Ureter (tissue), 1 donor: Measurements from ENCODE around the gene MUSK. TPM values are rescaled to one million over a fixed set of nuclear protein-coding genes. Genes with fewer than 3 reads are reported as not detected.
"Not testable (repeated sequence)": the region's sequence is repeated elsewhere in the genome, so short reads cannot be mapped to it uniquely, and the experiment has no call there.

Source experiments
- DNase-seq: peaks from one replicate; pipeline ENCODE4 v3.0.0-alpha.2; 2020; ENCODE audit warnings: low spot score
- total RNA-seq: library from RNA; stranded (reverse); gene quantifications from one replicate; pipeline ENCODE4 v1.2.4, GENCODE V29; 2023
- donor health status: DM: yes; HTN: yes; CAD: no.

MUSK gene
- total RNA-seq, 1 donor from 2014 or later = not detected

GRCh38 chr9:110762783-110763182 is 94.2 kb downstream of the MUSK start:
- DNase-seq = no peak

DNA sequence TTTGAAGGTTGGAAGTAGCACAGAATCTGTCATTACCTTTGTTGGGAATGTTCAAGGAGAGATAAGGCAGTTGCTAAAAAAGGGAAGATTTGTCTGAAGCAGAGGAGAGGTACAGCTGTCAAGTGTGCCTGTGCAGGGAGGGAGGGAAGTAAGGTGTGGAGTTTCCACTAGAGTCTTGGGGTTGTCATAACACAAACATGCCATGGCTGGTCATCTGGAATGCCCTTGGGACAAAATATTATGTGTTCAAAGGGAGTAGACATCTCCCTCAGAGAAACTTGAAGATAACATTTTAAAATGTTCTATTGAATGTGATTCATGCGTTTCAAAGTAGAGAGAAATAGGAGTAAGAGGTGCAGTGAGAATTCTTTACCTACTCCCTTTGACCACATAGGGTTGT is 95.0 kb downstream of the MUSK start:
- DNase-seq = no peak

GRCh38 chr9:110764006-110764405 is 95.4 kb downstream of the MUSK start:
- no peak for DNase-seq

- DNase-seq = no peak
Observed at GRCh38 chr9:110765926-110766325, 97.3 kb downstream of the MUSK start.

DNA sequence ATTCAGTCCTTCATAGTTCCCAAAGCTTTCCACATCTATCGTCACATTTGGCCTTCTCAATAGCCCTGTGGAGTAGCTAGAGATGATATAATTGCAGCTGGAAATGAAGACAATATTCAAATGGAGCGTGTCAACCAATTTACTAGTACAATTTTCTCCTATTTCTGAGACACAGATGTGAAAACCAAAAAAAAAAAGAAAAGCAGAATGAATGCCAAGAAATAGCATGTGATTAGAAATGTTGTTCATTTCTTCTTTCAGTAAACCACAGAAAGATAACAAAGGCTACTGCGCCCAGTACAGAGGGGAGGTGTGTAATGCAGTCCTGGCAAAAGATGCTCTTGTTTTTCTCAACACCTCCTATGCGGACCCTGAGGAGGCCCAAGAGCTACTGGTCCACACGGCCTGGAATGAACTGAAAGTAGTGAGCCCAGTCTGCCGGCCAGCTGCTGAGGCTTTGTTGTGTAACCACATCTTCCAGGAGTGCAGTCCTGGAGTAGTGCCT is 99.0 kb downstream of the MUSK start:
- no peak for DNase-seq

GRCh38 chr9:110768886-110769285 is 100.3 kb downstream of the MUSK start:
- no peak for DNase-seq

DNA sequence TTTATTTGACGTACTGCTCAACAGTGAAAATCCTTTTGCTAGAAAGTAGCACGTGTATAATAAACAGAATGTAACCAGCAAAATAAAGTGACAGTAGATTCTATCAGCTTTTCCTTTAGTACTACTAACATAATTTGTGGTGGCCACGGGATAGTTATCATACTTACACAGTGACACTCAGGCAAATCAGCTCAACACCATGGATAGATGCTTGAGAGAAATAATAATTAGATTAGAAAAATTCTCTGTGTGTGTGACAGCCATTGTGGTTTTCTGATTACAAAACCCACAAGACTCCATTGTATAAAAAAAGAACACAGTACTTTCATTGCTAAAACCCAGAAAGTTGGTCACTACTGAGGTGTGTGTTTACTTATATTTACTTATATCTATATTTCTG is 101.1 kb downstream of the MUSK start:
- DNase-seq = no peak

DNA sequence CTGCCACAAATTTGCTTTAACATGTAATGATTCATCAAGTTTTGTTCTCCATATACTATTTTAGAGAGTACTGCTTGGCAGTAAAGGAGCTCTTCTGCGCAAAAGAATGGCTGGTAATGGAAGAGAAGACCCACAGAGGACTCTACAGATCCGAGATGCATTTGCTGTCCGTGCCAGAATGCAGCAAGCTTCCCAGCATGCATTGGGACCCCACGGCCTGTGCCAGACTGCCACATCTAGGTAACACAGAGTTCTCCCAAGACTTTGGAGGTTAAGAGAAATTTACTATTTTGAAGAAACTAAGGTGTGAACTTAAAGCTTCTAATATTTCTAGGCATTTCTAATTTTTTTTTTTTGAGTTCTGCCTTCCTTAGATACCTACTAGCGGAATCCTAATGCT is 107.1 kb downstream of the MUSK start:
- DNase-seq = no peak

- no peak for DNase-seq
Observed at GRCh38 chr9:110776221-110776620, 107.6 kb downstream of the MUSK start.

- DNase-seq = no peak
Observed at GRCh38 chr9:110777196-110777875, 108.7 kb downstream of the MUSK start.

DNA sequence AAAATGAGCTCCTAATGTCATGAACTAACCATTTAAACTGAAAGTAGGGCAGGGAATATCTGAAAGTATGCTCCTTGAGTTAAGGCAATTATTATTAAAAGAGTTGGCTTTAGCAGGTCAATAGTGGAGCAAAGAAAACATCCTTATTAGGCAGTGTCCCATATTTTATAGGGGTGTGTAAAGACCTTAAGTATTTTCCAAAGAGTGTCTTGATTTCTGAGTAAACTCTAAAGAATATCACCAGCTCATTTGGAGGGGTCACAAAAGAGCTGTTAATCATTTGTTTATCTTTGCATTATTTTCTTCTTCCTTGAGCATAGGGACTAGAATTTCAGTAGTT is 109.3 kb downstream of the MUSK start:
- no peak for DNase-seq

- DNase-seq = no peak
Observed at GRCh38 chr9:110782701-110783100, 114.1 kb downstream of the MUSK start.

DNA sequence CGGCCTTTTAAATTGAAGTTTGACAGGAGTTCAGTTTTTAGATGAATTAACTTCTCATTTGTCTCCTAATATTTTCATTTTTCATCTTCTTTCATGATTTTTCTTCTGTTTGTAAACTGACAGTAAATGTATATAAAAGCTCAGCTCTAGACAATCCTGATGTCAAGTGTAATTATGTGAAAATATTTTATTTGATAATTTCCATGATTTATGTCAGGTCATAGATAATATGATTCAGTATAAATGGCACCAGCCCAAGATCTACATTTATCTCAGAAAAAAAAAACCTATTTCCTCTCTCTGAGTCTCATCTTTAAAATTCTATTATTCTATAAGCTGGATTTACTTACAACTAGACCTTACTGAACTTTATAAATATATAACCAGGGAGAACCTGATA is 115.7 kb downstream of the MUSK start:
- no peak for DNase-seq

DNA sequence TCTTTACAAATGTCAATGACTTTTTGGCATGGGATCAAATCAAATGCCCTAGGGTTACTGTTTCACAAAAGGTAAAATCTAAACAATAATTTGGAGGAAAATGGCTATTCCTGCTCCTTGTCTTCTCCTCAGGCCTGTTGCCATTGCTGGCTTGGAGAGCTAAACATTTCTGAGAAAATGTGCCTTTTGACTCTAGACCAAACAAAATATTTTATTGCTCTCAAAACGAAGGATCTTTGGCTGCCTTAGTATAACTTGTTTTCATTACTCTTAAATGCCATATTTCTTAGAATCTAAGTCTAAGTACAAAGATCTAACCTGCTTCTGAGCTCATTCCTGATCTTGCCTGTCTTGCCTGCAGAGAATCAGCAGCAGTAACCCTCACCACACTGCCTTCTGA is 116.6 kb downstream of the MUSK start:
- DNase-seq = no peak

DNA sequence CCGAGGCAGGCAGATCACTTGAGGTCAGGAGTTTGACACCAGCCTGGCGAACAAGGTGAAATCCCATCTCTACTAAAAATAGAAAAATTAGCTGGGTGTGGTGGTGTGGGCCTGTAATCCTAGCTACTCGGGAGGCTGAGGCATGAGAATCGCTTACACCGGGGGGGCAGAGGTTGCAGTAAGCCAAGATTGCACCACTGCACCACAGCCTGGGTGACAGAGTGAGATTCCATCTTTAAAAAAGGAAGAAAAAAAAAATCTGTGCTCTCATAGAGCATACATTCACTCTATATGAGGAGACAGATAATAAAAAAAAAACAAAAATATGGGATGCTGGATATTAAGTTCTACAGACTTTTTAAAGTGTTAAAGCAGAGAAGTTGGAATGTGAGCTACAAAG is 119.8 kb downstream of the MUSK start:
- DNase-seq = not testable (repeated sequence)

- no peak for DNase-seq
Observed at GRCh38 chr9:110788871-110789270, 120.3 kb downstream of the MUSK start.

DNA sequence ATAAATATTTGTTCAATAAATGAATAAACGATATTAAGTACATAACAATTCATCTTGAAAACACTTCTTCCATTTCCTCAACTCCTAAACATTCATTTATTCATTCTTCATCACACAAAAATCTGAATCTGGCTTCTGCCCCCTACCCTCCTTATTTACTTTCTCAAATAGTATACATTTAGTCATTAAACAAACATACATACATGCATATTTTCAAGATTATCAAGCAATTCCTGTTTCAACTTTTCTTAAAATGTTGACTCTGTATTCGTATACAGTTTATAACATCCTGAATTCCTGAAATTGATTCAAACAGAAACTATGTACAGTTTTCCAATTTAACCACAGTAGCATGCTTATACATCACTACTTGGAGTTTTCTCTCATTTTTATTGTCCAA is 129.0 kb downstream of the MUSK start:
- DNase-seq = no peak

DNA sequence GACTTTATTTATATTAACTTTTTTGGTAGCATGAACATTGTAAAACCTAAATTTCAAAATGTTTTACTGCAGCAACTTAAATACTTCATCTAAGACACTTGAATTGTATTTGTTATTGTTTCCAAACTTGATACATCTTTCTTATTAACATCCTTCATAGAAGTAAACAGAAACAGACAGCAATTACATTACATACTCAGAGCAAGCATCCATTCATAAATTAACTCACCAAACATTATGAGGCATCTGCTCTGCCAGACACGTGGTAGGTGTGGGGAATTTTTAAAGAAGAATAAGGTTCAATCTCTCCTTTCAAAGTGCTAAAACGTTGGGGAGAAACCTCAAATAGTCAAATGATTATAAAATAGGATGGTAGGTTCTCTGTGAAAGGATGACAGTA is 130.8 kb downstream of the MUSK start:
- no peak for DNase-seq

GRCh38 chr9:110801426-110801825 is 132.8 kb downstream of the MUSK start:
- DNase-seq = no peak

GRCh38 chr9:110802416-110803035 is 133.9 kb downstream of the MUSK start:
- DNase-seq = no peak

- DNase-seq = no peak
Observed at GRCh38 chr9:110807956-110808598, 139.5 kb downstream of the MUSK start.

DNA sequence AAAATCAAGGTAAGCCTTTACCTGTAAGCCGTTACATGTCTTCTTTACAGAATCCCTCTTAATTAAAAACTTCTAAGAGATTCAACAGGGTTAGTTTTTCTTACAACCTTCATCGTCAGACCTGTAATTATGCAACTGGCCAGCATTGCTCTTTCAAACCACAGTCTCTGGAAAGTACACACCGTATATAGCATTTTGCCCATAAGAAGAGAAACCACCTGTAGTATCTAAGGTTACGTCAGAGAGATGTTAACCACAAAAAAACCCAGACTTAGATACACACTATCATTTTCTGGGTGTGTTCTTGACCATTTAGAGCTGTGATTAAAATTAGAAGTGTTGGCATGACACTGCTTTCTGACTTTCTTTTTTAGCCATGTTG is 140.0 kb downstream of the MUSK start:
- no peak for DNase-seq

DNA sequence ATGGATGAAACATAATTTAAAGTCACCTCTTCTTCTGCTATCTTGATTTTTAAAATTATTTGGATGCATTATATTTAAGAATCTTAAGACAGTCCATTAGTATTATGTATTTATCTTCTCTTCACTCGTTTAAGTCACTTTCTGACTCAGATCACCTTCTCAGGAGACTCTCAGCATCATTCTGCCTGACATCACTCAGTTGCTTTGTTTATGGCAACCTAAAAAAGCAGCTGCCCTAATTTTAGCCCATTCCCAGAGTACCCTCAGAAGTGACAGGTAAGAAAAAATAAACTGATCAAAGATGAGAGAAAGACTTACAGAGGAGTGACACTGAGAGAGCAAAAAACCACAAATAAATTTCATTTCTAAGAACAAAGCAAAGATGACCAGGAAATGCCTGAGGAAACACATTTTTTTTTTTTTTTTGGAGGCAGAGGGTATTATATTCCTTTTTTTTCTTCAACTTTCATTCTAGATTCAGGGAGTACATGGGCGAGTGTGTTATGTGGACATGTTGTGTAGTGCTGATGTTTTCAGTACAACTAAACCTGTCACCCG is 140.5 kb downstream of the MUSK start:
- no peak for DNase-seq
